ENCODE results near the gene P3H2. TPM values are rescaled to one million over a fixed set of nuclear protein-coding genes. Genes with fewer than 3 reads are reported as not detected.

P3H2 gene
- total RNA-seq, 1 experiment from 2014 or later: 19.6 TPM

DNA sequence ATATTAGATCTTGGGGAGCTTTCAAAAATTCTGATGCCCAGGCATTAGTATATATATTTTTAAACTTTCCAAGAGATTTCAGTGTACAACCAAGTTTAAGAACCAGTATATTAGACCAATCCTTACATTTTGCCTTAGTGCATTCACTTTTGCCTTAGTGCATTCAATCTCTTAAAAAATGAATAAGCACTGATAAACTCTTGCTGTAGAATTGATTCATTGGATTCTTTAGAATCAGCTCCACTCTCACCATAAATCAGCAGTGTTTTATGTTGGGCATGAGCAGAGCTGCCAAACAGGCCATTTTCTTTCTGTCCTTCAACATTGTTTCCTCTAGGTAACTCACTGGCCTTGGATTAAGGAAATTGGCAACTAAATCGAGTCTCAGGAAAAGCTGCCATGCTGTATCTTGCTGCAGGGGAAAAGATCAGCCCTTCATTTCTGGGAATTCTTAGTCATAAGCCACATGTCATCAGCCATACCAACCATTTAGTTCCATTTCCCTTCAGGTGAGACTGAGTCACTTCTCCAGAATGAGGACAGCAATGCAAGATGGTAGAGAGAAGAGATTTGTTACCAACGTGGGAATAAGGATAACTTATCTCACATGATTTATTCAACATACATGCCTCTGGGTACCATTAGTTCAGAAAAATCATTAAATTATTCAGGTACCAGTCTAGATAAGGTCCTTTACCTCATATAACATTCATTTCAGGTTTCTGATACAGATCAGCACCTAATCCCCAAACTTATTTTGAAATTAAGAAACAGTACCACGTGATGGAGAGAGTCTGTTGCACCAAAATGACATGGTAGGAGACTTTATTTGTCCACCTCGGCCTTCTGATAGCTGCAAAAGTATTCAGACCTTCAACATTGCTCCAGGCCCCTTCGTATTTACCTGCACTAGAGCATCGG is 192.5 kb downstream of the P3H2 start:
- Histone ChIP-seq H3K36me3 (ENCODE audit: insufficient read depth, low read length, poor library complexity, severe bottlenecking) (no peaks in the 10 kb centered on the region), H3K4me1 (ENCODE audit: insufficient read depth, low read length, poor library complexity, severe bottlenecking) (peaks cover 4% of the 10 kb centered on the region), H3K27me3 (replicated peaks; ENCODE audit: insufficient read depth, low read depth, low read length, poor library complexity) (no peaks in the 10 kb centered on the region), H3K4me3 (ENCODE audit: low read depth, low read length, poor library complexity, severe bottlenecking) (no peak overlapping the region), H3K27ac (ENCODE audit: low read depth, low read length, poor library complexity, severe bottlenecking) (no peak overlapping the region), H3K9me3 (ENCODE audit: low read depth, low read length, poor library complexity, severe bottlenecking) (no peaks in the 10 kb centered on the region)
- intact Hi-C loops (cut with micrococcal nuclease; ENCODE audit: unreplicated experiment): no loop called here
- ChIA-PET CTCF (no interaction called here), POLR2A (ENCODE audit: low non-redundant PET) (no interaction called here)
- no peak for DNase-seq (ENCODE audit: low spot score)
- TF ChIP-seq EZH2 (IDR thresholded peaks at IDR 0.05; ENCODE audit: borderline replicate concordance, low read depth, low read length, poor library complexity, severe bottlenecking) (no peak), CTCF (conservative IDR thresholded peaks at IDR 0.05; ENCODE audit: low read depth, low read length) (no peak)
- BruUV-seq (replicated peaks): no TSS peak

- intact Hi-C loops (cut with micrococcal nuclease; ENCODE audit: unreplicated experiment): no loop called here
- no peak overlapping the region for H3K27ac ChIP-seq (ENCODE audit: low read depth, low read length, poor library complexity, severe bottlenecking)
- no peak overlapping the region for H3K4me3 ChIP-seq (ENCODE audit: low read depth, low read length, poor library complexity, severe bottlenecking)
- no peaks in the 10 kb centered on the region for H3K36me3 ChIP-seq (ENCODE audit: insufficient read depth, low read length, poor library complexity, severe bottlenecking)
- no peaks in the 10 kb centered on the region for H3K9me3 ChIP-seq (ENCODE audit: low read depth, low read length, poor library complexity, severe bottlenecking)
- no TSS peak for BruUV-seq (replicated peaks)
- no peak for DNase-seq (ENCODE audit: low spot score)
- no peaks in the 10 kb centered on the region for H3K27me3 ChIP-seq (replicated peaks; ENCODE audit: insufficient read depth, low read depth, low read length, poor library complexity)
- CTCF ChIA-PET: no interaction called here
- POLR2A ChIA-PET (ENCODE audit: low non-redundant PET): no interaction called here
- peaks cover 2% of the 10 kb centered on the region for H3K4me1 ChIP-seq (ENCODE audit: insufficient read depth, low read length, poor library complexity, severe bottlenecking)
- TF ChIP-seq CTCF (conservative IDR thresholded peaks at IDR 0.05; ENCODE audit: low read depth, low read length) (no peak), EZH2 (IDR thresholded peaks at IDR 0.05; ENCODE audit: borderline replicate concordance, low read depth, low read length, poor library complexity, severe bottlenecking) (no peak)
These were observed 198.9 kb downstream of the P3H2 start for GRCh38 chr3:189921770-189922169.

DNA sequence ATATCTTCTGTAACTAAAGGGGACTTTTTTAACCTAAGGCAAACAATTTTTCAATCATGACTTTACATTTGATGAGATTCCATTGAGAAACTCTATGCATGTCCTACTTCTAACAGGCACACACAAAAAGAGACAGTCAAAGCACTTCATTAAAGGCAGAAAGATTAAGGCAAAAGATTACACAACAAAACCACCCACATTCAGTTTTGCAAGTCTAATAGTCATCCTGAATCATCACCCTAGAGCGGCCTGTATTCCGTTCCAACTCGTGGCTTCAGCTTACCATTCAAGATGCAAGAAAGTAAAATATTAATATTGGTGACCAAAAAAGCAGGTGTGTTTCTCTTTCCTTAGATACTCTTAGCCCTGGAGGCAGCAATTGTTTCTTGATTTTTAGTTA is 205.9 kb downstream of the P3H2 start:
- DNase-seq (ENCODE audit: low spot score): peak; percentile 77
- peaks cover 22% of the 10 kb centered on the region for H3K4me1 ChIP-seq (ENCODE audit: insufficient read depth, low read length, poor library complexity, severe bottlenecking)
- BruUV-seq (replicated peaks): no TSS peak
- H3K4me3 ChIP-seq (ENCODE audit: low read depth, low read length, poor library complexity, severe bottlenecking): no peak overlapping the region
- intact Hi-C loops (cut with micrococcal nuclease; ENCODE audit: unreplicated experiment): no loop called here
- no peaks in the 10 kb centered on the region for H3K27me3 ChIP-seq (replicated peaks; ENCODE audit: insufficient read depth, low read depth, low read length, poor library complexity)
- no peaks in the 10 kb centered on the region for H3K36me3 ChIP-seq (ENCODE audit: insufficient read depth, low read length, poor library complexity, severe bottlenecking)
- H3K27ac ChIP-seq (ENCODE audit: low read depth, low read length, poor library complexity, severe bottlenecking): peak overlapping the region; percentile 11
- ChIA-PET POLR2A (ENCODE audit: low non-redundant PET) (no interaction called here), CTCF (no interaction called here)
- TF ChIP-seq EZH2 (IDR thresholded peaks at IDR 0.05; ENCODE audit: borderline replicate concordance, low read depth, low read length, poor library complexity, severe bottlenecking): no peak
- no peak for TF ChIP-seq CTCF (conservative IDR thresholded peaks at IDR 0.05; ENCODE audit: low read depth, low read length)
- no peaks in the 10 kb centered on the region for H3K9me3 ChIP-seq (ENCODE audit: low read depth, low read length, poor library complexity, severe bottlenecking)

All from A673 (cell line).